Left ventricle myocardium inferior (tissue), 1 donor: ENCODE measurements around the gene PCNT. TPM values are rescaled to one million over a fixed set of nuclear protein-coding genes. Genes with fewer than 3 reads are reported as not detected.

Experiments used
- DNase-seq: peaks from one replicate; pipeline ENCODE4 v3.0.0-alpha.2; 2020
- H3K27ac ChIP-seq: fragments of 200-600 bp; replicated peaks from 2 replicates; pipeline ENCODE4 v1.8.0; 2021
- H3K27me3 ChIP-seq: fragments of 200-600 bp; 2 replicates; pipeline ENCODE4 v1.8.0; 2021; ENCODE audit warnings: low read depth
- H3K36me3 ChIP-seq: fragments of 200-600 bp; 2 replicates; pipeline ENCODE4 v1.8.0; 2021
- H3K4me1 ChIP-seq: fragments of 200-600 bp; 2 replicates; pipeline ENCODE4 v1.8.0; 2021
- H3K4me3 ChIP-seq: fragments of 200-600 bp; 2 replicates; pipeline ENCODE4 v1.8.0; 2021; ENCODE audit warnings: mild to moderate bottlenecking, moderate library complexity
- H3K9me3 ChIP-seq: fragments of 200-600 bp; replicated peaks from 2 replicates; pipeline ENCODE4 v1.8.0; 2021
- intact Hi-C: fragments of 100-400 bp; cut with micrococcal nuclease; formaldehyde crosslinking; loops from one replicate; pipeline ENCODE4 v1.11.0; 2022
- total RNA-seq: library from RNA; stranded (reverse); fragmentation: NEBNext Ultra II Directional; extraction: Animal tissue kit (Norgen Biotek cat#: 25700); gene quantifications from one replicate; pipeline ENCODE4 v1.2.1, GENCODE V29; 2021
- TF ChIP-seq, protein P1 (sequence below): fragments of 200-600 bp; IDR thresholded peaks from 2 replicates; pipeline ENCODE4 v1.8.0; 2021; ENCODE audit warnings: antibody characterized with exemption, mild to moderate bottlenecking, borderline replicate concordance
- donor health status: DM: no; HTN: yes; CAD: no; lungs with severe emphysema.

Gene PCNT
- total RNA-seq, 1 donor from 2014 or later, result 36.3 TPM

DNA sequence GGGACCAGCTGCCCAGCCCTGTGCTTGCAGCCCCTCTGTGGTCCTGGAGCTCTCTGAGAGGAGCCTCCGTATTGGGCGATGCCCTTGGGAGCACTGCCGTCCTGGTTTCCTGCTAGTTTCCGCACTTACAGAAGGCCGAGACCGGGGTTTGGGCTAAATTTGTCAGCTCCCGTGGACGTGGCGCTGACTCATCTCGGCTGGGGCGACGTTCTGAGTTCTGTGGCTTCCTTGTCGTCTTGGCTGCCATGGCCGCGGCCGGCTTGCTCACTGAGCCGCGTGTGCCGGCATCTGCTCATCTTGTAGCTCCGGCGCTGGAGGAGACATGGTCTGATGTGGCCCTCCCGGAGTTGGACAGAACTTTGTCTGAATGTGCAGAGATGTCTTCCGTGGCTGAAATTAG is 64.9 kb downstream of the PCNT start:
- no peak for DNase-seq
- intact Hi-C loops, result no loop called here
- Histone ChIP-seq H3K9me3 (no peaks in the 10 kb centered on the region), H3K4me3 (no peak overlapping the region), H3K27me3 (no peaks in the 10 kb centered on the region), H3K27ac (no peak overlapping the region), H3K4me1 (peaks cover 10% of the 10 kb centered on the region), H3K36me3 (peaks cover 93% of the 10 kb centered on the region)
- TF ChIP-seq, protein P1, sequence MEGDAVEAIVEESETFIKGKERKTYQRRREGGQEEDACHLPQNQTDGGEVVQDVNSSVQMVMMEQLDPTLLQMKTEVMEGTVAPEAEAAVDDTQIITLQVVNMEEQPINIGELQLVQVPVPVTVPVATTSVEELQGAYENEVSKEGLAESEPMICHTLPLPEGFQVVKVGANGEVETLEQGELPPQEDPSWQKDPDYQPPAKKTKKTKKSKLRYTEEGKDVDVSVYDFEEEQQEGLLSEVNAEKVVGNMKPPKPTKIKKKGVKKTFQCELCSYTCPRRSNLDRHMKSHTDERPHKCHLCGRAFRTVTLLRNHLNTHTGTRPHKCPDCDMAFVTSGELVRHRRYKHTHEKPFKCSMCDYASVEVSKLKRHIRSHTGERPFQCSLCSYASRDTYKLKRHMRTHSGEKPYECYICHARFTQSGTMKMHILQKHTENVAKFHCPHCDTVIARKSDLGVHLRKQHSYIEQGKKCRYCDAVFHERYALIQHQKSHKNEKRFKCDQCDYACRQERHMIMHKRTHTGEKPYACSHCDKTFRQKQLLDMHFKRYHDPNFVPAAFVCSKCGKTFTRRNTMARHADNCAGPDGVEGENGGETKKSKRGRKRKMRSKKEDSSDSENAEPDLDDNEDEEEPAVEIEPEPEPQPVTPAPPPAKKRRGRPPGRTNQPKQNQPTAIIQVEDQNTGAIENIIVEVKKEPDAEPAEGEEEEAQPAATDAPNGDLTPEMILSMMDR, result no peak

DNA sequence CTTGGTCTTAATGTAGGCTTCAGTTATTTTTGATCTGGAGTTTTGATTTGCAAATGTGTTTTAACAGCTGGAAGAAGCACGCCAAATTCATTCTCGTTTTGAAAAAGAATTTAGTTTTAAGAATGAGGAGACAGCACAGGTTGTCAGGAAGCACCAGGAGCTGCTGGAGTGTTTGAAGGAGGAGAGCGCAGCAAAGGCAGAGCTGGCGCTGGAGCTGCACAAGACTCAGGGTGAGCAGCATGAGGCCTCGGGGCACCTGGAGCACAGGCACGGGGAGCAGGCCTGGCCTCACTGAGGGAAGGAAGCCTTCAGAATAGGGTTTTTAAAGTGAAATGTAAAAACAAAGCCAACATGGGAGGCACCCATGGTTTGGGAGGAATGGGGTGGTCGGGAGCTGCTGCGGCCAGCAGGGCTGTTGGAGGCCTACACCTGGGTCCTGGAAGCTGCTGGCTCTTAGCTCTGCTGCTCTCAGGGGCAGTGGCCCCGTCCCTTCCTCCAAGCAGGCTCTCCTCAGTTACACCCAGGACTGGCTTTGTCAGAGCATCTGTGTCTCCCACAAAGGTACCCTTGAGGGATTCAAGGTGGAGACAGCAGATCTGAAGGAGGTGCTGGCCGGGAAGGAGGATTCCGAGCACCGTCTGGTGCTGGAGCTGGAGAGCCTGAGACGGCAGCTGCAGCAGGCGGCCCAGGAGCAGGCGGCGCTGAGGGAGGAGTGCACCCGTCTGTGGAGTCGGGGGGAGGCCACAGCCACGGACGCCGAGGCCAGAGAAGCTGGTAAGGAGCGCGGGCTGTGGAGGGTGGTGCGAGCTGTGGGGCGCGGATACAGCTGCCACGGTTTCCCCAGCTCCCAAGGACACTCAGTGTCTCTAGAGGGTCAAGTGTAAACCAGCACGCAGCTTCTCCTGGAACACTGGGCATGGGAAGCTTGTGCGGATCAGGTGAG is 66.9 kb downstream of the PCNT start:
- Histone ChIP-seq H3K9me3 (no peaks in the 10 kb centered on the region), H3K36me3 (peaks cover 87% of the 10 kb centered on the region), H3K4me3 (no peak overlapping the region), H3K27ac (no peak overlapping the region), H3K27me3 (no peaks in the 10 kb centered on the region), H3K4me1 (peaks cover 11% of the 10 kb centered on the region)
- intact Hi-C loops, result no loop called here
- DNase-seq, result no peak
- TF ChIP-seq, protein P1, result no peak

DNA sequence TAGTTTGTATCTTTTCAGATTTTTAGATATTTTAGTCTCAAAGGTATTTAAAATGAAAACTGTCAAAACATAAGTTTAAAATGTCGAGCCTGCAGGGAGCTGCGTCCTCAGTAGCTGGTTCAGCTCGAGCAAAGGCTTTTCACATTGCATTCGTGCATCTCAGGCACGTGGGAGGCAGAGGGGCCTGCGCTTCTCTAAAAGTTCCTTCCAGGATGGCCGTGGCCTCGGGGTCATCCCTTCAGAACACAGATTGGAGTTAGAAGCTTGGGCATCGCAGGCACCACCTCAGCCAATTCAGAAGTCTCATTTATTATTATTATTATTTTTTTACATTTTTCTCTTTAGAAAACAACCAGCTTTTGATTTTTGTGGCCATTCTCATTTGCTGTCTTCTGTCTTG is 67.8 kb downstream of the PCNT start:
- Histone ChIP-seq H3K9me3 (no peaks in the 10 kb centered on the region), H3K4me3 (no peak overlapping the region), H3K4me1 (peaks cover 11% of the 10 kb centered on the region), H3K27ac (no peak overlapping the region), H3K27me3 (no peaks in the 10 kb centered on the region), H3K36me3 (peaks cover 87% of the 10 kb centered on the region)
- TF ChIP-seq, protein P1, result no peak
- DNase-seq, result no peak
- intact Hi-C loops, result no loop called here

DNA sequence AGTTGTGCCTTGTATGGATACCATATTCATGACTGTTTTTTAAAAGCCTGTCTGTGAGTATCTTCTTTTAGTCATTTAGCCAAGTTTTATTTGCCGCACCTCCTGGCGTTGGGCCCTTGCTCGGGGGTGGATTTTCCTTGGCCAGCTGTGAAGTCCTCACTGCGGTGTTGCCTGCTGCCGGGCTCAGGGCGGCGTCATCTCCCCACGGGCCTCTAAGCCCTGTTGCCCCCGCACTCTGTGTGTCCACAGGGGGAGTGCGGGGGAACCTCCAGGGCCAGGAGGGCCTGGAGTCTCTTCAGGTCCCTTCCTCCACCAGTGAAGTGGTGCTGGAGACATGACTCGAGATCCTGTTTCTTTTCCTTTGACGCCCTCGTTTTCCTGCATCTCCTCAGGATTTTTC is 69.0 kb downstream of the PCNT start:
- intact Hi-C loops, result no loop called here
- peaks cover 88% of the 10 kb centered on the region for H3K36me3 ChIP-seq
- TF ChIP-seq, protein P1, result no peak
- no peak overlapping the region for H3K4me3 ChIP-seq
- peaks cover 11% of the 10 kb centered on the region for H3K4me1 ChIP-seq
- no peaks in the 10 kb centered on the region for H3K9me3 ChIP-seq
- H3K27ac ChIP-seq, result peak overlapping the region; percentile 19
- DNase-seq, result peak; percentile 46
- H3K27me3 ChIP-seq, result no peaks in the 10 kb centered on the region

DNA sequence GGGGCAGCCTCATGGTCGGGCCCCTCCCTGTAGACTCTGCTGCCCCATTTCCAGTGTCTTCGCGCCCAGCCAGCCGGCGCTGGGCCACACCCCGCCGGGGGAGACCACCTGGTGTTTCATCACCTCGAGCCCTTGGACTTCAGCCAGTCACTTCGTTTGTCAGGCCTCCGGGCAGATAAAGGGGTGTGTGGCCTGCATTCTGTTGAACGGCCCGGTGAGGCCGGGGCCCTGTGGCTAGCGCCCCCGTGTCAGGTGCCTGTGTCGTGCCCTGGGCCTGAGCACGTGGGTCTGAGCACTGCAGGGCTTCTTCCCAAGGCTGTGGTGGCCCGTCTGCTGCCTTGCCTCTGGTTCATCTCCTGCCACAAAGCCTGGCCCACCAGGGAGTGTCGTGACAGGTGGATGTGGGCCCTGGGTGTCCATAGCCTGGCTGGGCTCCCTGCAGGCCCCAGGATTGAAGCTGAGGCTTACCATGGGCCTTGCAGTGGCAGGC is 69.5 kb downstream of the PCNT start:
- TF ChIP-seq, protein P1, result no peak
- no peaks in the 10 kb centered on the region for H3K27me3 ChIP-seq
- DNase-seq, result no peak

More for the DNA sequence above, 69.5 kb downstream of the PCNT start:
- H3K36me3 ChIP-seq, result peaks cover 91% of the 10 kb centered on the region
- H3K9me3 ChIP-seq, result no peaks in the 10 kb centered on the region
- H3K27ac ChIP-seq, result peak overlapping the region; percentile 19
- intact Hi-C loops, result no loop called here
- no peak overlapping the region for H3K4me3 ChIP-seq
- H3K4me1 ChIP-seq, result peaks cover 11% of the 10 kb centered on the region
